HG02884 (cell line): Measurements from ENCODE around the gene LRRN2.

ENCODE experiments used
- ATAC-seq: cut with Tn5 transposase; IDR thresholded peaks from one replicate; pipeline ENCODE4 v1.9.1; 2021; ENCODE audit warnings: mild to moderate bottlenecking, moderate library complexity; ENCODE audit not compliant: unreplicated experiment

LRRN2 gene

GRCh38 chr1:204663644-204664383 is 21.7 kb downstream of the LRRN2 start:
- ATAC-seq: no peak

GRCh38 chr1:204662530-204662929 is 23.0 kb downstream of the LRRN2 start:
- ATAC-seq: no peak

GRCh38 chr1:204660509-204660908 is 25.0 kb downstream of the LRRN2 start:
- no peak for ATAC-seq

- no peak for ATAC-seq
Observed at GRCh38 chr1:204659056-204659455, 26.5 kb downstream of the LRRN2 start.

GRCh38 chr1:204658295-204658694 is 27.2 kb downstream of the LRRN2 start:
- no peak for ATAC-seq

GRCh38 chr1:204653590-204654340 is 31.8 kb downstream of the LRRN2 start:
- no peak for ATAC-seq

- no peak for ATAC-seq
Observed at GRCh38 chr1:204652497-204652896, 33.0 kb downstream of the LRRN2 start.

- ATAC-seq: no peak
Observed at GRCh38 chr1:204651843-204652421, 33.6 kb downstream of the LRRN2 start.

GRCh38 chr1:204650911-204651570 is 34.5 kb downstream of the LRRN2 start:
- ATAC-seq: no peak

- no peak for ATAC-seq
Observed at GRCh38 chr1:204649721-204650521, 35.6 kb downstream of the LRRN2 start.

GRCh38 chr1:204648576-204648975 is 37.0 kb downstream of the LRRN2 start:
- no peak for ATAC-seq

- ATAC-seq: no peak
Observed at GRCh38 chr1:204647805-204648153, 37.8 kb downstream of the LRRN2 start.

- ATAC-seq: no peak
Observed at GRCh38 chr1:204647114-204647804, 38.3 kb downstream of the LRRN2 start.

GRCh38 chr1:204645666-204646065 is 39.9 kb downstream of the LRRN2 start:
- no peak for ATAC-seq

- no peak for ATAC-seq
Observed at GRCh38 chr1:204645251-204645650, 40.3 kb downstream of the LRRN2 start.

GRCh38 chr1:204643503-204643902 is 42.0 kb downstream of the LRRN2 start:
- no peak for ATAC-seq

GRCh38 chr1:204641936-204642335 is 43.6 kb downstream of the LRRN2 start:
- no peak for ATAC-seq

- no peak for ATAC-seq
Observed at GRCh38 chr1:204641455-204641854, 44.1 kb downstream of the LRRN2 start.

GRCh38 chr1:204640578-204640977 is 45.0 kb downstream of the LRRN2 start:
- no peak for ATAC-seq

- ATAC-seq: no peak
Observed at GRCh38 chr1:204634260-204634910, 51.2 kb downstream of the LRRN2 start.
